Measurements from ENCODE around the gene C5orf34. TPM values are rescaled to one million over a fixed set of nuclear protein-coding genes. Genes with fewer than 3 reads are reported as not detected.
"Not testable (repeated sequence)": the region's sequence is repeated elsewhere in the genome, so short reads cannot be mapped to it uniquely, and the experiment has no call there.

The C5orf34 gene
- total RNA-seq, 2 experiments from 2014 or later = 7.7 to 10.3 TPM

GRCh38 chr5:43551731-43552130 lies 36.8 kb upstream of the C5orf34 start:
- ChIA-PET CTCF (no interaction called here), POLR2A (no interaction called here)
- Mint-ChIP-seq H3K27me3 (ENCODE audit: low read depth) (no peaks in the 10 kb centered on the region), H3K27ac (no peak overlapping the region), H3K4me1 (ENCODE audit: low read depth) (peaks cover 11% of the 10 kb centered on the region), H3K4me3 (no peak overlapping the region), H3K36me3 (ENCODE audit: low read depth) (peaks cover 19% of the 10 kb centered on the region), H3K9me3 (ENCODE audit: insufficient read depth) (no peaks in the 10 kb centered on the region)
- ATAC-seq = no peak
- no peak for DNase-seq

- peaks cover 35% of the 10 kb centered on the region for H3K36me3 Mint-ChIP-seq (ENCODE audit: low read depth)
- H3K4me1 Mint-ChIP-seq (ENCODE audit: low read depth); H3K27ac Mint-ChIP-seq; DNase-seq; ATAC-seq; H3K9me3 Mint-ChIP-seq (ENCODE audit: insufficient read depth); CTCF ChIA-PET; H3K4me3 Mint-ChIP-seq; POLR2A ChIA-PET; H3K27me3 Mint-ChIP-seq (ENCODE audit: low read depth): not testable (repeated sequence)
Measured at GRCh38 chr5:43549272-43549671, 34.3 kb upstream of the C5orf34 start.

- H3K27me3 Mint-ChIP-seq (ENCODE audit: low read depth) = no peaks in the 10 kb centered on the region
- peaks cover 5% of the 10 kb centered on the region for H3K4me1 Mint-ChIP-seq (ENCODE audit: low read depth)
- ATAC-seq (no peak), DNase-seq (no peak)
- no peaks in the 10 kb centered on the region for H3K9me3 Mint-ChIP-seq (ENCODE audit: insufficient read depth)
- peaks cover 40% of the 10 kb centered on the region for H3K36me3 Mint-ChIP-seq (ENCODE audit: low read depth)
- POLR2A ChIA-PET = no interaction called here
- H3K4me3 Mint-ChIP-seq = no peak overlapping the region
- CTCF ChIA-PET = no interaction called here
- H3K27ac Mint-ChIP-seq = no peak overlapping the region
Measured at GRCh38 chr5:43548358-43548757, 33.4 kb upstream of the C5orf34 start.

GRCh38 chr5:43547532-43547931 lies 32.6 kb upstream of the C5orf34 start:
- ATAC-seq = no peak
- Mint-ChIP-seq H3K4me3 (no peak overlapping the region), H3K4me1 (ENCODE audit: low read depth) (peaks cover 5% of the 10 kb centered on the region), H3K27ac (no peak overlapping the region), H3K27me3 (ENCODE audit: low read depth) (no peaks in the 10 kb centered on the region), H3K36me3 (ENCODE audit: low read depth) (peaks cover 43% of the 10 kb centered on the region), H3K9me3 (ENCODE audit: insufficient read depth) (no peaks in the 10 kb centered on the region)
- ChIA-PET CTCF (no interaction called here), POLR2A (no interaction called here)
- DNase-seq = no peak

DNA sequence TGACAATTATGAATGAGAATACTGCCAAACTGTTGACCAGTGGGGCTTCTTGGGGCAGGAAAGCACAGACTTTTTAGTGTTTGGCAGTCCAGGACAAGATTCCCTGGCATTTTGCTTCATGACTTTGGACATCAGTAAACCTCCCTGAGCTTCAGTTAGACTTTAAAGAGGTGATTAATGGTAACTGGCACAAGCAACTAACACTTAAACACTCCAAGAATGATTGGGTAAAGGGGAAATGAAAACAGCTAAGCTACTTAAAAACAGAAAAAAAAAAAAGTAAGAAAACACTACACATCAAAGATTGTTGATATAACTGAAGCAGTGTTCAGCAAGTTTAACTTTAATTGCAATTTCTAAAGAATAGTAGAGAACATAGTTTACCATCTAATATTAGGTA lies 28.5 kb upstream of the C5orf34 start:
- DNase-seq (no peak), ATAC-seq (no peak)
- CTCF ChIA-PET = interaction anchor here (1.0 to 3.9 kb wide), 3 partner anchors 9 to 28 kb away, joined by 3 to 22 read pairs (median 3); no protein-coding TSS in a partner anchor
- no peak overlapping the region for H3K4me3 Mint-ChIP-seq
- peaks cover 5% of the 10 kb centered on the region for H3K4me1 Mint-ChIP-seq (ENCODE audit: low read depth)
- POLR2A ChIA-PET = interaction anchor here (1.8 kb wide), 1 partner anchor 10 kb away, joined by 5 read pairs; no protein-coding TSS in a partner anchor
- H3K9me3 Mint-ChIP-seq (ENCODE audit: insufficient read depth) = no peaks in the 10 kb centered on the region
- H3K27ac Mint-ChIP-seq = peak overlapping the region; percentile 18
- peaks cover 45% of the 10 kb centered on the region for H3K36me3 Mint-ChIP-seq (ENCODE audit: low read depth)
- no peaks in the 10 kb centered on the region for H3K27me3 Mint-ChIP-seq (ENCODE audit: low read depth)

- ChIA-PET CTCF (interaction anchor here (1.3 kb wide), 1 partner anchor 57 kb away, joined by 3 read pairs; the partner anchor contains the start of gene TMEM267), POLR2A (interaction anchor here (0.7 kb wide), 1 partner anchor 390 kb away, joined by 4 read pairs; no protein-coding TSS in a partner anchor)
- DNase-seq (no peak), ATAC-seq (no peak)
- no peak overlapping the region for H3K27ac Mint-ChIP-seq
- peaks cover 5% of the 10 kb centered on the region for H3K4me1 Mint-ChIP-seq (ENCODE audit: low read depth)
- no peaks in the 10 kb centered on the region for H3K9me3 Mint-ChIP-seq (ENCODE audit: insufficient read depth)
- H3K4me3 Mint-ChIP-seq = no peak overlapping the region
- no peaks in the 10 kb centered on the region for H3K27me3 Mint-ChIP-seq (ENCODE audit: low read depth)
- peaks cover 42% of the 10 kb centered on the region for H3K36me3 Mint-ChIP-seq (ENCODE audit: low read depth)
Measured at GRCh38 chr5:43540746-43541145, 25.8 kb upstream of the C5orf34 start.

- ChIA-PET CTCF (no interaction called here), POLR2A (no interaction called here)
- no peaks in the 10 kb centered on the region for H3K9me3 Mint-ChIP-seq (ENCODE audit: insufficient read depth)
- H3K4me3 Mint-ChIP-seq = no peak overlapping the region
- peaks cover 27% of the 10 kb centered on the region for H3K4me1 Mint-ChIP-seq (ENCODE audit: low read depth)
- no peaks in the 10 kb centered on the region for H3K27me3 Mint-ChIP-seq (ENCODE audit: low read depth)
- no peak for ATAC-seq
- H3K27ac Mint-ChIP-seq = no peak overlapping the region
- peaks cover 56% of the 10 kb centered on the region for H3K36me3 Mint-ChIP-seq (ENCODE audit: low read depth)
- no peak for DNase-seq
Measured at GRCh38 chr5:43536972-43537371, 22.0 kb upstream of the C5orf34 start.

GRCh38 chr5:43533646-43534045 lies 18.7 kb upstream of the C5orf34 start:
- DNase-seq = no peak
- ATAC-seq = peak; percentile 49
- POLR2A ChIA-PET = interaction anchor here (0.6 to 1.8 kb wide), 2 partner anchors 49 to 625 kb away, joined by 6 to 9 read pairs; partner anchors contain the start of gene TMEM267
- Mint-ChIP-seq H3K36me3 (ENCODE audit: low read depth) (peaks cover 67% of the 10 kb centered on the region), H3K9me3 (ENCODE audit: insufficient read depth) (no peaks in the 10 kb centered on the region), H3K4me3 (no peak overlapping the region), H3K27me3 (ENCODE audit: low read depth) (no peaks in the 10 kb centered on the region), H3K4me1 (ENCODE audit: low read depth) (peaks cover 24% of the 10 kb centered on the region), H3K27ac (peak overlapping the region; percentile 80)
- CTCF ChIA-PET = interaction anchor here (1.0 to 1.5 kb wide), 2 partner anchors 10 to 49 kb away, joined by 3 to 4 read pairs; no protein-coding TSS in a partner anchor

DNA sequence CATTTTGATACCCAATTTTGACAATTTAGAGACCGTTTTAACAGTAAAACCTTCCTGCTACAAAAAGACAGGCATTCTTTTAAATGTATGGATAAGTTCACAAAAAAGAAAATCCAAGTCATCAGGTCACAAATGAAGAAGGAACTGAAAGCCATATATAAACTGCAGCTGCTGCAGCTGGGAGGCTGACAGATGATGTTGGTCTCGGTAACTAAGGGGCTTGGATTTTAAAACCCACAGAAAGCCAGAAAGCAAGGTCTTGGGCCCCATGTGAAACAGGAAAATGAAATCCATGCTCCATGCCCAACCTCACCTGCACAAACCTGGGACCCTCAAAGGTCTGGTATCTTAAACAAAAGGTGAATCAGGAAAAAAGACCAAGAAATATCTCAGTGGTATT lies 15.7 kb upstream of the C5orf34 start:
- no peak for DNase-seq
- Mint-ChIP-seq H3K36me3 (ENCODE audit: low read depth) (peaks cover 68% of the 10 kb centered on the region), H3K4me3 (no peak overlapping the region), H3K9me3 (ENCODE audit: insufficient read depth) (no peaks in the 10 kb centered on the region), H3K27me3 (ENCODE audit: low read depth) (no peaks in the 10 kb centered on the region), H3K27ac (no peak overlapping the region), H3K4me1 (ENCODE audit: low read depth) (peaks cover 21% of the 10 kb centered on the region)
- ATAC-seq = no peak
- ChIA-PET CTCF (no interaction called here), POLR2A (interaction anchor here (0.6 kb wide), 1 partner anchor 15 kb away, joined by 3 read pairs; no protein-coding TSS in a partner anchor)

DNA sequence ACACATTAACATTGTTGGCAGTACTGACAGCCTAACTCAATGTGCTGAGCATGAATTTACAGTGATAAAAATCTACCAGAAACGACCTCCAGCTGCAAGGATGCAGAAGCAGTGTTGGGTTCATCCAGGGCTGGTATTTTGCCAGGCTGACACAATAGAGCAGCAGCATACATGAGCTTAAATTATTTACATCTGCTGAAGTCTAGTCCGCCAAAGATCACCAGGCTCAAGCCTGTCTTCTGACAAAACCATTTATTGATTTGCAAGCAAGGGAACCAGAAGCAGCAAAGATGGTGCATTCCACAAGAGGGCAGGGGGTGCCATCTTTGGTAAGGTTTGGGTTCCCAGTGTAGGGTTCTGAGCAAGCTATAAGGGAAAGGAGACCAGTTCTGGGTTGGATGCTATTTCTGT lies 8.7 kb upstream of the C5orf34 start:
- no peaks in the 10 kb centered on the region for H3K4me1 Mint-ChIP-seq (ENCODE audit: low read depth)
- H3K27me3 Mint-ChIP-seq (ENCODE audit: low read depth) = no peaks in the 10 kb centered on the region
- no peak overlapping the region for H3K4me3 Mint-ChIP-seq
- POLR2A ChIA-PET = no interaction called here
- ATAC-seq = no peak
- H3K36me3 Mint-ChIP-seq (ENCODE audit: low read depth) = peaks cover 37% of the 10 kb centered on the region
- H3K9me3 Mint-ChIP-seq (ENCODE audit: insufficient read depth) = no peaks in the 10 kb centered on the region
- no peak for DNase-seq
- CTCF ChIA-PET = interaction anchor here (0.7 kb wide), 1 partner anchor 40 kb away, joined by 3 read pairs; the partner anchor contains the start of gene TMEM267
- no peak overlapping the region for H3K27ac Mint-ChIP-seq

DNA sequence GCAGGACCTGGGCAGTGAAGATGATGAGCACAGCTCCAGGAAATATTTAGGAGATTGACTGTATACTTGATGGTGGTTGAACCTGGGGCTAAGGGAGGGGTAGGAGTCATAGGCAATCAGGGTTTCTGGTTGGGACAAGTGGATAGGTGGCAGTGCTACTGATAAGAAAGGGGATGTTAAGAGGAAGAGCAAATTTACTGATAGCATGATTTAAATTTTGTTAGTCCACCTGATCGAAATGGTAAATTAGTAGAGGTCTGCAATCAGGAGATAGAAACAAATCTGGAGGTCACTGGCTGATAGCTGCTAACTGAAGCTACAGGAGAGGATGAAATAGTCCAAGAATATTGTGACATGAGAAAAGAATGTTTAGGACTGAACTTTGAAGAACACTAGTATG lies 5.7 kb upstream of the C5orf34 start:
- H3K27me3 Mint-ChIP-seq (ENCODE audit: low read depth) = no peaks in the 10 kb centered on the region
- H3K27ac Mint-ChIP-seq = no peak overlapping the region
- H3K9me3 Mint-ChIP-seq (ENCODE audit: insufficient read depth) = no peaks in the 10 kb centered on the region
- ChIA-PET POLR2A (no interaction called here), CTCF (interaction anchor here (1.2 kb wide), 1 partner anchor 37 kb away, joined by 4 read pairs; the partner anchor contains the start of gene TMEM267)
- H3K36me3 Mint-ChIP-seq (ENCODE audit: low read depth) = peaks cover 23% of the 10 kb centered on the region
- no peak for ATAC-seq
- H3K4me3 Mint-ChIP-seq = no peak overlapping the region
- DNase-seq = no peak
- peaks cover 7% of the 10 kb centered on the region for H3K4me1 Mint-ChIP-seq (ENCODE audit: low read depth)

DNA sequence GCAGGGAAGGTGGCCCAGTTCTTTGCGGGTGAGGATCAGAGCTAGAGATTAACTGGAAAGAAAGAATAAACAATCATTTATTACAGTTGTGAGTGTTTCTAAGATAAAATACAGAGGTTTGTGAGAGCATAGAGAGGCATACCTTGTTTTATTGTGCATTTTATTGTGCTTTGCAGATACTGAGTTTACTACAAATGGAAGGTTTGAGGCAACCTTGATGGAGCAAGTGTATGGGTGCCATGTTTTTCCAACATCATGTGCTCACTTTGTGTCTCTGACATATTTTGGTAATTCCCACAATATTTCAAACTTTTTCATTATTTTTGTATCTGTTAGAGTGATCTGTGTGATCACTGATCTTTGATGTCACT lies 715 bp upstream of the C5orf34 start:
- Mint-ChIP-seq H3K9me3 (ENCODE audit: insufficient read depth) (no peaks in the 10 kb centered on the region), H3K27ac (peak overlapping the region; percentile 96), H3K4me1 (ENCODE audit: low read depth) (peaks cover 28% of the 10 kb centered on the region), H3K27me3 (ENCODE audit: low read depth) (no peaks in the 10 kb centered on the region), H3K36me3 (ENCODE audit: low read depth) (peaks cover 16% of the 10 kb centered on the region), H3K4me3 (peak overlapping the region; percentile 89)
- no peak for ATAC-seq
- CTCF ChIA-PET = interaction anchor here (0.8 to 3.2 kb wide), 4 partner anchors 9 to 40 kb away, joined by 3 to 26 read pairs (median 6); partner anchors contain the start of gene TMEM267
- POLR2A ChIA-PET = interaction anchor here (0.7 to 3.6 kb wide), 6 partner anchors 15 to 474 kb away, joined by 3 to 47 read pairs (median 4); partner anchors contain the start of genes NNT and TMEM267
- DNase-seq = no peak
